AG10803 (cell line): ENCODE results near the gene GOLGA3.

Experiments
- DNase-seq: peaks from one replicate; pipeline ENCODE4 v3.0.0; 2010; ENCODE audit warnings: low read depth
- H3K4me3 ChIP-seq: 2 replicates; pipeline ENCODE4 v1.5.1; 2011; ENCODE audit warnings: mild to moderate bottlenecking, low read length, control low read depth
- CTCF ChIP-seq: conservative IDR thresholded peaks from 2 replicates; pipeline ENCODE4 v1.5.1; 2011; ENCODE audit warnings: mild to moderate bottlenecking, low read length, control low read depth, inconsistent platforms

The GOLGA3 gene

GRCh38 chr12:132723764-132724140 is 104.9 kb downstream of the GOLGA3 start:
- DNase-seq = peak; percentile 51
- TF ChIP-seq CTCF = no peak
- H3K4me3 ChIP-seq = no peak overlapping the region

GRCh38 chr12:132723015-132723763 is 105.5 kb downstream of the GOLGA3 start:
- no peak for TF ChIP-seq CTCF
- H3K4me3 ChIP-seq = no peak overlapping the region
- DNase-seq = no peak

- no peak for DNase-seq
- no peak for TF ChIP-seq CTCF
- no peak overlapping the region for H3K4me3 ChIP-seq
Measured at GRCh38 chr12:132720606-132721345, 107.9 kb downstream of the GOLGA3 start.

GRCh38 chr12:132719954-132720324 is 108.7 kb downstream of the GOLGA3 start:
- DNase-seq = no peak
- TF ChIP-seq CTCF = no peak
- H3K4me3 ChIP-seq = no peak overlapping the region

GRCh38 chr12:132719141-132719953 is 109.3 kb downstream of the GOLGA3 start:
- H3K4me3 ChIP-seq = no peak overlapping the region
- no peak for DNase-seq
- no peak for TF ChIP-seq CTCF
